Epithelial cell of prostate (primary cell): ENCODE data around the gene RNF130.

Experiments
- DNase-seq: peaks from one replicate; pipeline ENCODE4 v3.0.0-alpha.2; 2011; ENCODE audit warnings: low read depth, low spot score
- H3K27ac ChIP-seq: fragments of 450-650 bp; 2 replicates; pipeline ENCODE4 v1.5.1; 2017; ENCODE audit warnings: mild to moderate bottlenecking

Gene RNF130

DNA sequence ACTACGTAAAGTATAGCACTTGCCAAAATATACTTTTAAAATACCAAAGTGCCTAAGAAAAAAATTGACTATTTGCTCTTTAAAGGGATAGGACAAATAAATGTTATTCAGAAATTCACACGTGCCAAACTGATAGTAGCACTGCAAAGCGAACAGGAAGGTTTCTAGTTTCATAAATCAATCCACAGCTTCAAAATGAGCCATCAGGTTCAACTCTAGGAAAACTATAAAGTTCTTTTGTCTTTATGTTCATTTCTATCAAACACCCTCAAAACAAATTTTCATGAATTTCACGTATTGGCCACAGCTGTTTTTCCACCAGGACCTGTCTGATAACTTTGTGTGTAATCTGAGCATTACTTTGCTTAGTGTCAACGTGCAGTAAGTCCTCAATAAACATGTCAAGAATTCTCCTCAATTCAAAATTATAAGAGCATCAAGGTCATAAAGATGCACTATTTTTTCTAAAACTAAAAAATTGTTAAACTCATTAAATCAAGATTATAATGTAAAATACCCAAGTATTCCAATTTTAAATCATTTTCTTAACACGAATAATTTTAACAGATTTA is 3.0 kb downstream of the RNF130 start:
- H3K27ac ChIP-seq = no peak overlapping the region
- no peak for DNase-seq

DNA sequence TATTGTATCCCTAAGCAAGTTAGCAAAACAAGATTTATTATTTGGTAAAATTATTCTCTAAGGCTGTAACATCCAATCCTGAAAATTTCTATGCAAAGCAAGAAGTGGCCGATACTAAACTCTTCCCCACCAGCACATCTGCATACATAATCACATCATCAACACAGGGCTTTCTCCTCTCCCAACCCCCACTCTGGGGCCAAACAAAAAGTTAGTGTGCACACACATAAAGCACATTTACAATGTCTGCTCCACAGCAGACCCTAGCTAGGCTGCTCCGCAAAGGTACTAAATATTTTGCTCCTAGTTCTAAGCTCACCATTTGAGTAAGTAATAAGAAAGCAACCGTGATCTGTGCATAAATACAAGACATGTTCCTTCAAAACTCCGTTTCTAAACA is 3.6 kb downstream of the RNF130 start:
- no peak for DNase-seq
- no peak overlapping the region for H3K27ac ChIP-seq

DNA sequence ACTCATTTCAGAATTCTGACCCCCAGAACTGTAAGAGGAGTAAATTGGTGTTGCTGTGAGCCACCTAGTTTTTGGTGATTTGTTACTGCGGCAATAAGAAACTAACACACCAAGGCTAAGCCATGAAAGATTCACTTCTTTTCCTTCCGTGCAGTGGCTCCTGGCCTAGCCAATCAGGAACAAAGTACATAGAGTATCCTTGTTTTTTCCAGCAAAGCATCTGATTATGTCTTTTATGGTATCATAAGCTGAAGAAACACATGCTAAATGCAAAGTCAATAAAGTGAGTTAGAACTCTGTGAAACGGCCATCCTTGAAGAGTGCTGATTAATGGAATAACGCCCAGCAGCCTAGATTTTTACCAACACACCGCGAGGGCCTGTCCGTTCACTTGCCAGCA is 11.4 kb downstream of the RNF130 start:
- DNase-seq = no peak
- H3K27ac ChIP-seq = no peak overlapping the region

DNA sequence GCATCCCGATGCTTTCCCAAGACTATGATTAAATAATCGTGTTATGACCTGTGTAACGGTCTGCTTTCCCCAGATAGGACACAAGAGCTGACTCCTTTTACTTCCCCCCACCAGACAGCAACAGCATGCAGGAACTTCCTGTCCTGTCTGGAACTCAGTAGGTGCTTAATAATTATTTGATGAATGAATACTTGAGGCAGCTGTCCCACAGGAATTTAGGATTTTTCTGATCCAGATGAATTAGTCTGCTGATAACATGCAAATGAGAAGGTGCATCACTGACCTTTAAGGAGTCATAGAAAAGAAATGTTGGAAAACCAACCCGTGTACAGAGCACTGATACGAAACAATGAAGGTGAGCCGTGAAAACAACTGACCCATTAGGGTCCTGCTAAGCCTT is 12.2 kb downstream of the RNF130 start:
- H3K27ac ChIP-seq = no peak overlapping the region
- DNase-seq = no peak

DNA sequence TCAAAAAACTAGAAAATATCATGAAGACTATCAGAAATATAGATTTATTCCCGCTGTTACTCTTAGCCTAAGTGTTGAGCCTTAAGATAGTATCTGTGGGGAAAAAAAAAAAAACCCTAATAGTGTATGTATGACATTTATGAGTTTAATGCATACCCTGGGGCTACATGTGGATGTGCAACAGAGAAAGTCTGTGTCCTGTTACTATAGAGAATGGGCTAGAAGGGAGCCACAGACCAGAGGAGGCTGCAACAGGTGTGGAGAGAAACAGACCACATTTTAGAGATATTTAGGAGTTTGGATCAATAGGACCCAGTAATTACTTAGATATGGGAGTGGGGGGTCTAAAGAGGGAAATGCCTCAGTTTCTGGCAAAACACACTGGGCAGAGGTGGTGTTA is 15.4 kb downstream of the RNF130 start:
- DNase-seq = no peak
- peak overlapping the region; percentile 74 for H3K27ac ChIP-seq

DNA sequence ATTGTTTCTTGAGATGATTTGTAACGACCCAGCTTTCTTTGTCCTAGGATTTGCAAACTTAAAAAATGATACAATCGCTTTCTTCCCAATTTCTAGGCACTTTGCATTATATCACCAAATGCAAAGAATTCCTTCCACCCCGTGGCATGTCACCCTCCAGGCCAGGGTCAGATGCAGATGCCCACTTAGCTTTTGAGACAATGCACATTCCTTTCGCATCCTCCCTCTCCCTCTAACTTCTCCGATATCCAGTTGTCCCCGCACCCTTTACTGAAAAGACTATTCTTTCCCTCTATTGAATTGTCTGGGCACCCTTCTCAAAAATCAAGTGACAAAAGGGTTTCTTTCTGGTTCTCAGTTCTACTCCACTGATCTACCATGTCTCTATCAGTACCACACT is 17.3 kb downstream of the RNF130 start:
- no peak overlapping the region for H3K27ac ChIP-seq
- no peak for DNase-seq

DNA sequence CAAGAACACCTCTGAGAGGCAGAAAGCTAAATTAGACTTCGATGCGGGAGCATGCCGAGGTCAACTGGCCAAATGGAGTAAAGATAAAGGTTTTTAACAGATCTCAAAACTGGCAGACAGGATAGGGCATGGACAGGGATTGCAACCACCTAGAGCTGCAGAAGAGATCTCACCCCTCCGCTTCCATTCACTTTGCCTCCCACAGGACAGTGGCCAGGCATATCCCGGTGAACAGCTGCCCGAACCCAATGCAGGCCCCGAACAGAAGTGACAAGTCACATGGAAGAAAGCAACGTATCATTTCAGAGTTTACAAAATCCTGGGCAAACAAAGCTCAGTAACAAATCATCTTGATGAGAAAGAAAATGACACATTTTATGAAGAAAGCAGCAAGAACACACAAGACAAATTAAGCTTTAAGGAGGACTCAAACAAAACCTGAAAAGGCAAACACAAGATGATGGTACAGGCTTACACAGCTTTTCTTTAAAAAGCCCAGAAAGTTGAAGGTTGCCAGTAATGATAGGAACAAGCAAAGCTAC is 18.4 kb downstream of the RNF130 start:
- no peak for DNase-seq
- no peak overlapping the region for H3K27ac ChIP-seq

DNA sequence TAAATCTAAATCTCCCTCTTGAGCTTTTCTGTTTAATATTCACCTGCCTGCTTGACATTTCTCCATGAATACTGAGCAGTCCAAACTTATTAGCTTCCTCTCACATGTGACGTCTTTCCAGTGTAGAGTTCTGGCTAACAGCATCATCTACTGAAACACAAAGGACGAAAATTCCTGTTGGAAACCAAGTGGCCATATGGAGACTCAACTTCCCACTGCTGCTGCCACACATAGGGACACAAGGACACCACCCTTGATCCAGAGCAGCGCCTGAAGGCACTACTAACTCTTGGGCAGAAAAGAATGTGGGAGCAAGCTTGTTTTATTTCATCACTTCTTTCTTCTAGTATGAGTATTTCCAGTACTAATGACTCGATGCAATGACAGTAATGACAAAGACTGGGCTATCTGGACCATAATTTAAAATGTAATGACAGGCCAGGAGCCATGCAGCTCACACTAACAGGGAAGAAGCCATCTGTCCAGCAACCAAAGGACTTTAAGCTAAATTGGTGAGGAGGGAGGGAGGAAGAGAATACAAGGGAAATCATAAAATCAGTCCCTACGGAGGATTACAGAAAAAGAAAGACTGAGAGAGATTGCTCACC is 19.2 kb downstream of the RNF130 start:
- H3K27ac ChIP-seq = no peak overlapping the region
- DNase-seq = no peak

DNA sequence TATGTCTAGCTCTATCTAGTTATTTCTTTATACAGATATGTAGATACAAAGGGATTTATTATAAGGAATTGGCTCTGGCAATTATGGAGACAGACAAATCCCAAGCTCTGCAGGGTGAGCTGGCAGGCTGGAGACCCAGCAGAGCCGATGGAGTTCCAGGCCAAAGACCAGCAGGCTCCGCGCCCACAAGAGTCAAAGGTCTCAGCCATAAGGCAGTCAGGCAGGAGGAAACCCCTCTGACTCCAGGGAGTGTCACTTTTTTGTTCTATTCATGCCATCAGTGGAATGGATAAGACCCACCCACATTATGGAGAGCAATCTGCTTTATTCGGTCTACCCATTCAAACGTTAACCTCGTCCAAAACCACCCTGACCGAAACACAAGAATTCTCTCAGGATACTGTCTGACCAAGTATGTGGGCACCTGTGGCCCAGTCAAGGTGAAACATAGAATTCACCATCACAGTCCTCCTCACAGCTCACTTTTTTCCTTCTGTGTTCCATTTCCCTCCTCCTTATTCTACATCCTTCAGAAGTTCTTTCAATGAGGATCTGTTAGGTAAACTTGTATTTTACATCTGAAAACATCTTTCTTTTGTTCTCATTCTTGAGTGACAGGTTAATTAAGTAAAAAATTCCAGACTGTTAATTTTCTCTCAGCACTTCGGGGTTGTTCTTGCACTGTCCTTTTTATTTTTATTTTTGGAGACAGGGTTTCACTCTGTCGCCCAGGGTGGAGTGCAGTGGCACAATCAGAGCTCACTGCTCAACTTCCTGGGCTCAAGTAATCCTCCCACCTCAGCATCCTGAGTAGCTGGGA is 21.2 kb downstream of the RNF130 start:
- H3K27ac ChIP-seq = no peak overlapping the region
- no peak for DNase-seq

DNA sequence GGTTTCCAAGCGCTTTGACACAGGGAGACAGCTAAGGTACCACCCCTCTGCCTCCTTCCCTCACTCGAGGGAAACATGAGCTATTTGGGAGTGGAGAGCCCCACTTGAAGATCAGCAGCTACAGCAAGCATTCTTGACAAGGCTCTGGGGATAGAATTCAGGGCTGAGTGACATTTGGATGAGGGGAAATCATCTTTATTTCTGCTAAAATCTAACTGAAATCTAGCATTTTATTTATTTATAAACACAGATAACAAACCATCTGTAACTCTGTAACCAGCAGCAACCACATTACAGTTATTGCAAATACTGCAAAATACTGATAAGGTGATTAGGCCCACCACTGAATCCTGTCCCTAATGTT is 22.4 kb downstream of the RNF130 start:
- no peak overlapping the region for H3K27ac ChIP-seq
- no peak for DNase-seq

DNA sequence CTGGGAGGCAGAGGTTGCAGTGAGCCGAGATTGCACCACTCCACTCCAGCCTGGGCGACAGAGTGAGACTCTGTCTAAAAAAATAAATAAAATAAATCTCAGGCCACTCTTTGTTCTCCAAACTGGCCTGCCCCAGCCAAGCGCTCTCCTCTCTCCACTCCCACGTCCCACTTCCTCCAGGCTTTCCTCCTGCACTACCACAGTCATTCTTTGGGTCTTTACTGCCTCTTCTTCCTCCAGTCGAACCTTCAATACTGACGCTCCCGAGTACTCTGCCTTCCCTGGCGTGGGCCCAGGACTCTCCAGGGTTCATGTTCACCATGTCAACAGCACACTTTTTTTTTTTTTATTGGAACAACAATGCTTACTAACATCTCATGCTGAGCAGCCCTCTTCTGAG is 23.9 kb downstream of the RNF130 start:
- DNase-seq = no peak
- no peak overlapping the region for H3K27ac ChIP-seq

DNA sequence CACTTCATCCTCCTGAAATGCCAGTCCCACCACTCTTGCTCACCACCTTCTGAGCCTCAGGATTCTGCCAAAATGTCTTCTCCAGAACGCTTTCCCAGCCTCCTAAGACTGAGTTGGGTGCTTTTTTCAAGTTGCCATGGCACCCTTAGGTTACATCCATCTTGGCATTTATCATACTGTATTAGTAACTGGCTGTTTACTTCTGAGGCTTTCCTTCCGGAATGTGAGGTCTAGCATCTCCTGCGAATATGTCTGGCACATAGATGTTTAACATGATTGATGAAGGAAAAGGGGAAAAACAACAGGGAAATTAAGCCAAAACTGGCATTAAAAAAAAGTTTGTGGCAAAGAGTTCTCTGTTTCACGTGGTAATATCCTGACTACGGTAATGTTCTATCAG is 24.9 kb downstream of the RNF130 start:
- no peak for DNase-seq

DNA sequence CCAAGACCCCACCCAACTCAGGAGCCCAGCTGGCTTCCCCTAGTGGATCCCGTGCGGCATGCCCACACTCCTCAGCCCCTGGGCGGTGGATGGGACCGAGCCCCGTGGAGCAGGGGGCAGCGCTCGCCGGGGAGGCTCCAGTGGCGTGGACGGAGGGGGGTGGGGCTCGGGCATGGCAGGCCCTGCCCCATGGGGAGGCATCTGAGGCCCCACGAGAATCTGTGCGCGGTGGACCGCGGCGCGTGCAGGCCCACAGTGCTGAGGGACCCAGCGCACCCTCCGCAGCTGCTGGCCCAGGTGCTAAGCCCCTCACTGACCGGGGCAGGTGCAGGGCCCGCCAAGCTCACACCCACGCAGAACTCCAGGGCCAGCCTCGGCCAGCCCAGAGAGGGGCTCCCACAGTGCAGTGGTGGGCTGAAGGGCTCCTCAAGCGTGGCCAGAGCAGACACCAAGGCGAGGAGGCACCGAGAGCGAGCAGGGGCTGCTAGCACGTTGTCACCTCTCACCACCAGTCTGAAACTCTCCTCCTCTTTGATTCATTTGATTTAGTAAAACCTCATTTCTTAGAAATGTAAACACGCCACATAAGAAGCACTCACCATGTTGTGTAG is 25.6 kb downstream of the RNF130 start:
- DNase-seq = no peak
- no peak overlapping the region for H3K27ac ChIP-seq

More for the DNA sequence above, 24.9 kb downstream of the RNF130 start:
- H3K27ac ChIP-seq = no peak overlapping the region

DNA sequence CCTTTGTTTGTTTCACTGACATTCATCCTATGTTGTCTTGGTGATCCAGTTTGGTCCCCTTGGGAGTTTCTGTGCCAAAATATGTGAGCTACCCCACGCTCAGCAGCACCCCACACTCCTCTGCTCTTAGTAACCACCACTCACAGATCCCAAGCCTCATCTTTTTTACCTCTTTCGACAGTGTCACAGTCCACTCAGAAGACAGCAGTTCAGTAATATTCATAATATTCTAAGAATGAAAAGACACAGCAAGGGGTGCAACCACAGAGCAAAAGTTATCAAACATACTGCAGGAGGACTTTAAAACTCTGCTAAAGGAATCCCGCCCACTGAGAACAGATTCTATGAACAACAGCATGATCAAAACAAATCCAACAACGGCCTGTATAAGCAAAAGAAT is 28.2 kb downstream of the RNF130 start:
- DNase-seq = no peak
- no peak overlapping the region for H3K27ac ChIP-seq

DNA sequence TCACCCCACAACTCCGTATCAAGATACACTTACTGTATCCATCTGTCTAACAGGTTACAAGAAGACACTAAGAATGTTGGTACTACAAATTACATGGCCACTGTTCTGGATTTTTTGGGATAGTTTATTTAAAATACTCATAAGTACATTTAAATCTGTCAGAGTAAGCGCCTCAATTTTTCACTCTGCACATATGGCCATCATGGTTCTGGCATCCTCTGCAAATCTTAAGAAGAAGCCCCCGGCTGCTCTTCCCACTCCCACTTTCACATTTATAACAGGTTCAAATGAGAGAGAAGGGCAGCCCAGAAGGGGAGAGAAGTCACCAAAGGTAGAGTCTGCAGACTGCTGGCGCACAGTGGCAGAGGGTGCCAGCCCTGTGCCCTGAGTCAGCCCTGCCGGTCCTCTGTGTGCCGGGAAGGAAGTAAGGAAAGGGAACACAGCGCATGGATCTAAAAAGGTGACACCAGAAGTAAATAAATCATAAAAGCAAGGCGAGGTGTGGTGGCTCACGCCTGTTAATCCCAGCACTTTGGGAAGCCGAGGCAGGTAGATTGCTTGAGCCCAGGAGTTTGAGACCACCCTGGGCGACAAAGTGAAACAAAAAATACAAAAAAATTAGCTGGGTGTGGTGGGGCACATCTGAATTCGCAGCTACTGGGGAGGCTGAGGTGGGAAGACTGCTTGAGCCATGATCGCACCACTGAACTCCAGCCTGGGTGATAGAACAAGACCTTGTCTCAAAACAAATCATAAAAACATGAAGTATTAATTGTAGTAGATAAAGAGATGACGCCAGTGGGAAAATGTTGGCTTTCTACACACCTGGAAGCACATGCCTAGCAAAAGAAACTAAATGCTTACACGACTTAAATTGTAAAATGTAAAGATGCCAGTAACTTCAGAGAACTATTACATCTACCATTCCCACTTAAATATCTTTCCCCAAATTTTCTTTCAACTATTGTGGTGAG is 30.0 kb downstream of the RNF130 start:
- H3K27ac ChIP-seq = no peak overlapping the region
- DNase-seq = no peak

DNA sequence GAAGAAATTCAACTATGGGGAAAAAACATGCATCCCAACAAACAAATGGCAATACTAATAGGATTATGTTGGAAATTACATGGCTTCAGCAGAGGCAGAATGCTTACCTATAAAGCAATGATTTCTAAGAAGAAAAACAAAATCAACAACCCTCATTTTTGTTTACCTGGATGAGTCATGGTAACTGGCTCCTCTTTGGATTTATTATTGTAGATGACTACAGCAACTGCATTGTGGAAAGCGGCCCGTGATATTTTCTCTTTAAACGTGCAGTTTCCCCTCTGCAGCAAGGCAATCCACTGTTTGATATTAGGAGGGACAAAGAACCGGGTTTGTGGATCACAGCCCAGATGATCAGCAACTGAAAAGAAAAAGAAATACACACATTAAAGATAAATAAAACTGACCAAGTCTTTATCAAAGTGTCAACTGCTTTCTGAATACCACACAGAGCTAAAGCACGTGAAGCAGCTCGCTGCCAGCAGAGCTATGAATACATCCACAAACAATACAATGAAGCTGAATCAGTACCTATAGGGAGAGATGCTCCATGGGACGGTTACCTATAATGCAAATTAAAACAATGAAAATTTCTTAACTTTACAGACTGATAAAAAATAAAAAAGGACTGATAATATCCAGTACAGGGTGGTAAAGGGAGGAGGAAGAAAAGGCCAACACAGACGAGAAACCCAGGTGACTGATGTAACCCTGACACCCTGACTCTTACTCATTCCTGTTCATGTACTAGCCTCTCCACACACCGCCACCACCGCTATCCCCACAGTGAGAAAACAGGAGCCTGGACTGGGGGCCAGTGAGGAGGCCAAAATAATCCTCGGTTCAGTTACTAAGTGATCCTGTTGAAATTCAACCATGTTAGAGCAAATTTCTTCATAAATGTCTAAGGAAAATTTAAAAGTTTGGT is 31.0 kb downstream of the RNF130 start:
- no peak overlapping the region for H3K27ac ChIP-seq
- no peak for DNase-seq

DNA sequence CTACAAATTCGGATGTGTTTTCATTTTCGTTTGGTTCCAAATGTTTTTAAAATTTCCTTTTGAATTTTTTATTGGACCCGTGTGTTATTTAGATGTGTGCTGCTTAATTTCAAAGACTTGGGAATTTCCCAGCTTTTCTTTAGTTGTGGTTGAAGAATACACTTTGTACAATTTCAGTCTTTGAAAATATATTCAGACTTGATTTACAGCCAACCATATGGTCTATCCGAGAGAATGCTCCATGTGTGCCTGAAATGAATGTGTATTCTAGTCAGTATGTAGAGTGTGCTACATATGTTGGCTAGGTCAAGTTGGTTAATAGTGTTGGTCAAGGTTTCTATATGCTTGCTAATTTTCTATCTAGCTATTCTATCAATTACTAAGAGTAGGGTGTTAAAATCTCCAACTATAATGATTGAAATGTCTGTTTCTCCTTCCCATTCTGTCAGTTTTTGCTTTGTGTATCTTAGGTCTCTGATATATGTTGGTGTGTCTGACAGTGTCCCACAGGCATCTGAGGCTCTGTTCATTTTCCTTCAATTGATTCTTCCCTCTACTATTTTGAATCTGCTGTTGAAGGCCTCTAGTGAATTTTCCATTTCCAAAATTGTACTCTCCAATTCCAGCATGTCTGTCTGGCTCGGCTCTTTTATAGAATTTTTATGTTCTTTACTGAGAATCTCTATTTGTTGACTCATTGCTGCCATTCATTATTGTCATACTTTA is 36.2 kb downstream of the RNF130 start:
- no peak for DNase-seq
- no peak overlapping the region for H3K27ac ChIP-seq

DNA sequence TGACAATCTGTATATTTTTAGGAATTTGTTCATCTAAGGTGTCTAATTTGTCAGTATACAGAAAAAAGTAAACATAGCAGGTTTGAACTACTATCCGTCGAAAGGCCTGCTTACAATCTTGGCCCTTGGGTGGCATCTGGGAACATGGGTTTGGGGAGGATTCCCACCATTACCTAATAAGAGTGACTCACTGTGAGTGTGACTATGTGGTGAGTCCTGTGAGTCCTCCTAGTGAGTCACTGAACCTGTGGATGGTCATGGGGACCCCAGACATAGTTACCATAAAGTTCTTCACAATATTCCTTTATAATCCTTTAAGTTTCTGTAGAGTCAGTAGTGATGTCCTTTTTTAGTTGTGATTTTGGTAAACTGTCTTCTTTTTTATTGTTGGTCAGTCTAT is 37.0 kb downstream of the RNF130 start:
- no peak overlapping the region for H3K27ac ChIP-seq
- DNase-seq = peak; percentile 14
